GM19193 (cell line): ENCODE data around the gene CEBPE.

Source experiments
- POLR2A ChIP-seq: IDR thresholded peaks from 4 replicates; pipeline ENCODE4 v1.6.1; 2011; ENCODE audit not compliant: insufficient read depth, insufficient read length; ENCODE audit errors: extremely low read depth

The CEBPE gene

GRCh38 chr14:23070262-23071129, 48.6 kb downstream of the CEBPE start:
- no peak for TF ChIP-seq POLR2A

- TF ChIP-seq POLR2A, result no peak
Observed at GRCh38 chr14:23069413-23069806, 49.6 kb downstream of the CEBPE start.

- TF ChIP-seq POLR2A, result no peak
Observed at GRCh38 chr14:23068789-23069412, 50.2 kb downstream of the CEBPE start.

GRCh38 chr14:23067847-23068788, 50.9 kb downstream of the CEBPE start:
- TF ChIP-seq POLR2A, result no peak
